Neuron (in vitro differentiated cells): ENCODE measurements around the gene OR5H15.
"Not testable (repeated sequence)": the region's sequence is repeated elsewhere in the genome, so short reads cannot be mapped to it uniquely, and the experiment has no call there.

Source experiments
- H2AFZ ChIP-seq: one replicate; pipeline ENCODE4 v1.6.1; 2013; ENCODE audit warnings: low read depth, mild to moderate bottlenecking, inconsistent platforms, low read length, moderate library complexity
- H3K27me3 ChIP-seq: one replicate; pipeline ENCODE4 v1.6.1; 2013; ENCODE audit warnings: low read length; ENCODE audit not compliant: insufficient read depth
- H3K36me3 ChIP-seq: one replicate; pipeline ENCODE4 v1.6.1; 2013; ENCODE audit warnings: low read length; ENCODE audit not compliant: insufficient read depth
- H3K4me1 ChIP-seq: one replicate; pipeline ENCODE4 v1.6.1; 2013; ENCODE audit warnings: low read length; ENCODE audit not compliant: insufficient read depth
- H3K4me3 ChIP-seq: 2 replicates; pipeline ENCODE4 v1.5.1; 2013; ENCODE audit warnings: mild to moderate bottlenecking, low read length, moderate library complexity
- H3K9me3 ChIP-seq: one replicate; pipeline ENCODE4 v1.6.1; 2013; ENCODE audit warnings: low read length

Gene OR5H15

DNA sequence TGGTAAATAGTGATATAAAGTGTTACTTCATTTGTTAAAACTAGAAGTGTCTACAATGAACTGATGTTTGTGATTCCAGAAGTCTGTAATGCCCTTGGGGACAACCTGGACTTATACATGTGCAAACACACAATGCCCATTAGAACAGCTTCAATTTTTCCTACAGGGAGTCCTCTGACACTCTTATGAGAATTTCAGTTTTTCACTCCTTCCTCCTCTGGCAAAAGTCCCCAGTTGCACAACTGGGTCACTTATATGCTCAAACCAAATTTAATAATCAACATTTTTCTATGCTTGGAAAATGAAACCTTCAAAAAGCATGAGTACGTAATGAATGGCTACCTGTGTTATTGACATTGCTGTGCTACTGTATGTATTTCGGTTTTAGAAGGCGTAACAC is at the start of gene OR5H15:
Gene OR5H15, plus strand, starts transcription at position 301 of the 400 bp plus-strand sequence. CDS start 2,004 bp downstream, outside the sequence.
- no peaks in the 10 kb centered on the region for H3K36me3 ChIP-seq
- no peaks in the 10 kb centered on the region for H3K27me3 ChIP-seq
- H2AFZ ChIP-seq, result no peak within 1 kb of the TSS
- H3K4me3 ChIP-seq, result no peak within 1 kb of the TSS
- no peaks in the 10 kb centered on the region for H3K4me1 ChIP-seq
- no peaks in the 10 kb centered on the region for H3K9me3 ChIP-seq

DNA sequence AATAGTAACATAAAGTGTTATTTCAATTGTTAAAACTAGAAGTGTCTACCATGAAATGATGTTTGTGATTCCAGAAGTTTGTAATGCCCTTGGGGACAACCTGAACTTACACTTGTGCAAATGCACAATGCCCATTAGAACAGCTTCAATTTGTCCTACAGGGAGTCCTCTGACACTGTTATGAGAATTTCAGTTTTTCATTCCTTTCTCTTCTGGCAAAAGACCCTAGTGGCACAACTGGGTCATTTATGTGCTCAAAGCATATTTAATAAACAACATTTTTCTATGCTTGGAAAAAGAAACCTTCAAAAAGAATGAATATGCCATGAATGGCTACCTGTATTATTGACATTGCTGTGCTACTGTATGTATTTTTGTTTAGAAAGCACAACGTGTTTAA is 36.1 kb upstream of the OR5H15 start, which contains the start of gene OR5H1:
Gene OR5H1, plus strand, starts transcription at position 301 of the 400 bp plus-strand sequence. CDS start 1,977 bp downstream, outside the sequence.
- H3K36me3 ChIP-seq, result no peaks in the 10 kb centered on the region
- H2AFZ ChIP-seq, result no peak within 1 kb of the TSS

DNA sequence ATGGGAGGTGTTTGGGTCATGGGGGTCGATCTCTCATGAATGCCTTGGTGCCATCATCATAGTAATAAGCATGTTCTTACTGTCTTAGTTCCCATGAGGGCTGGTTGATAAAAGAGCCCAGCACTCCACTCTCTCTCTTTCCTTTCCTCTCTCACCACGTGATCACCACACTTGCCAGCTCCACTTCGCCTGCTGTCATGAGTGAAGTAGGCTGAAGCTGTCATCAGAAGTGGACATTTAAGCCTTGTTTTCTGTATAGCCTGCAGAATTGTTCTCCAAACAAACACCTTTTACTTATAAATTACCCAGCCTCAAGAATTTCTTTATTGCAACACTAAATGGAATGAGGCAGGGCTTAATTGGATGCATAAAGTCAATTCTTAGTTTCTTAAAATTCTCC is 29.9 kb upstream of the OR5H15 start:
- Histone ChIP-seq H3K4me1 (no peaks in the 10 kb centered on the region), H3K36me3 (no peaks in the 10 kb centered on the region), H2AFZ (no peak overlapping the region), H3K27me3 (no peaks in the 10 kb centered on the region), H3K9me3 (no peaks in the 10 kb centered on the region), H3K4me3 (no peak overlapping the region)

More for the DNA sequence above, 36.1 kb upstream of the OR5H15 start, which contains the start of gene OR5H1:
- Histone ChIP-seq H3K4me3 (no peak within 1 kb of the TSS), H3K4me1 (no peaks in the 10 kb centered on the region), H3K27me3 (no peaks in the 10 kb centered on the region), H3K9me3 (no peaks in the 10 kb centered on the region)

DNA sequence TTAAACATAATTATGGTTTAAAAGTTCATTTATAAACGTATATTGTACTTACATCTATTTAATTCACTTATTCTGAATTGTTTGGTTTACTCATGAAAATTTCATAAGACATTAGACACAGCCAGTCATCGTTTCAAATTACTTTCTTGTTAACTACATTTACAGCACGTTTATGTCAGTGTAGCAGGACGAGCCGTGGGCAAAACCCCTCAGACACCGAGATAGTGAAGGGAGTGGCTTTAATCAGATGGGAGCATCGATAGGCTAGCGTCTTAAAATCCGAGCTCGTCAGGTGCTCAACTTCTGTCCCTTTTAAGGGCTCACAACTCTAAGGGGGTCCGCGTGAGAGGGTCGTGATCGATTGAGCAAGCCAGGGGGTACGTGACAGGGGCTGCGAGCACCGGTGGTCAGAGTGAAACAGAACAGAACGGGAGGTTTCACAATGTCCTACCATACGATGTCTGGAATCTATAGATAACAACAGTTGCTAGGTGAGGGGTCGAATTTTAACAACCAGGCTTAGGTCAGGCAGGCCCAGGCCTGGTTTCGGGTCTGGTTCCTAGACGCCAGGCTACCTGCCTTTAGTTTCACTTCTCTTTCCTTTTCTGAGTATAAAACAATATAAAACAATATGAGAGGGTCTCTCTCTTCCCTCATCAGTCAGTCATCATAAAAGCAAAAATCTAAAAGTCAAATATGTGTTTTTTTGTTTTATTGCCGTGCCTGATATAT is 28.5 kb upstream of the OR5H15 start:
- not testable (repeated sequence) for H3K27me3 ChIP-seq, H3K4me1 ChIP-seq

DNA sequence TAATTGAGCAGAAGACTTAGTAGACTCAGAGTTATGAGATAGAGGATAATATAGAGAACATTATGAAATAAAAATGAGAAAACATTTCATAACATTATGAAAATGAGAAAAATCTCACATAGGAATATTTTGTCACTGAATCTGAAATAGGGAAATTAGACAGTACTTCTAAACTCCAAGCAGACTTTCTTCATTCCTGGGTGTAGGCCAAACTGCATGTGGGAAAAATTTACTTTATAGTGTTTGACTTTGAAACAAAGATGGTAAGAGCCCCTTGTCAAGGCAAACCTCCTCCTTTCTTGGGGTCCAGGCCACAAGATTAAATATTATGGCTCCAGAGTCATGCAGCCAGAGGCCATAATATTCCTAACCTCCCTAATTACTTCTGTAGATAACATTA is 26.0 kb upstream of the OR5H15 start:
- H3K9me3 ChIP-seq, result no peaks in the 10 kb centered on the region
- H2AFZ ChIP-seq, result no peak overlapping the region
- no peak overlapping the region for H3K4me3 ChIP-seq
- no peaks in the 10 kb centered on the region for H3K27me3 ChIP-seq
- H3K36me3 ChIP-seq, result no peaks in the 10 kb centered on the region
- H3K4me1 ChIP-seq, result no peaks in the 10 kb centered on the region

More for the DNA sequence above, 28.5 kb upstream of the OR5H15 start:
- H3K4me3 ChIP-seq, H3K36me3 ChIP-seq, H3K9me3 ChIP-seq, H2AFZ ChIP-seq: not testable (repeated sequence)

DNA sequence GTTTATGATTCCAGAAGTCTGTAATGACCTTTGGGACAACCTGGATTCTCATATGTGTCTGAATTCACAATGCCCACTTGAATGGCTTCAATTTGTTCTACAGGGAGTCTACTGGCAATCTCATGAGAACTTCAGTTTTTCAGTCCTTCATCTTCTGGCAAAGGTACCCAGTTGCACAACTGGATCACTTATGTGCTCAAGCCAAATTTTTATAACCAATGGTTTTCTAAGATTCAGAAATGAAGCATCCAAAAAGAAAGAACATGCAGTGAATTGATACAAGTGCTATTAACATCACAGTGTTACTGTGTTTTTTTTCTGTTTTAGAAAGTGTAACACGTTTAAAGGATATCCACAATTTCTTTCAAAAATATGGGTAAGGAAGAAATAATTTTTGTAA is 19.3 kb upstream of the OR5H15 start, which contains the start of gene OR5H14:
Gene OR5H14, plus strand, starts transcription at position 301 of the 400 bp plus-strand sequence. CDS start 1,907 bp downstream, outside the sequence.
- no peaks in the 10 kb centered on the region for H3K36me3 ChIP-seq
- no peaks in the 10 kb centered on the region for H3K9me3 ChIP-seq
- H3K27me3 ChIP-seq, result no peaks in the 10 kb centered on the region
- H3K4me3 ChIP-seq, result no peak within 1 kb of the TSS
- H2AFZ ChIP-seq, result no peak within 1 kb of the TSS
- no peaks in the 10 kb centered on the region for H3K4me1 ChIP-seq

DNA sequence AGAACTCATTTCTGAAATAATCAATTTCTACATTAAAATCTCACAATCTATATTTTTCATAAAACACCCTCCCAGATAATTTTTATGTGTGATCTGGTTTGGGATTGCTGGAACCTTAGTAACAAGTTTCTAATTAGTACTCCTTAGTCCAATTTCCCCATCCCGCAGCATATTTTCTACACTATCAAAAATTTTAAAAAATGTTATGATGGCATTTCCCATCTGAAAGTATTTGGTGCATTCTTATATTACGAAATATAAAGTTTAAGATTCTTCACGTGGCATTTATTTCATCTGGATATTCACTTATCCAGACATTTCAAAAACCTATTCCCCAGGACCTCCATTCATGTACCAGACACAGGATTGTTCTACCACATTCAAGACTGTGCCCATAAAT is 17.7 kb upstream of the OR5H15 start:
- Histone ChIP-seq H2AFZ (no peak overlapping the region), H3K9me3 (no peaks in the 10 kb centered on the region)

DNA sequence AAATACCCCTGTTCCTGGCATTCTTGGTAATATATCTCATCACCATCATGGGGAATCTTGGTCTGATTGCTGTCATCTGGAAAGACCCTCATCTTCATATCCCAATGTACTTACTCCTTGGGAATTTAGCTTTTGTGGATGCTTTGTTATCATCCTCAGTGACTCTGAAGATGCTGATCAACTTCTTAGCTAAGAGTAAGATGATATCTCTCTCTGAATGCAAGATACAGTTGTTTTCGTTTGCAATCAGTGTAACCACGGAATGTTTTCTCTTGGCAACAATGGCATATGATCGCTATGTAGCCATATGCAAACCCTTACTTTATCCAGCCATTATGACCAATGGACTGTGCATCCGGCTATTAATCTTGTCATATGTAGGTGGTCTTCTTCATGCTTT is 17.0 kb upstream of the OR5H15 start:
- not testable (repeated sequence) for H3K4me1 ChIP-seq, H3K36me3 ChIP-seq, H3K4me3 ChIP-seq, H2AFZ ChIP-seq, H3K9me3 ChIP-seq, H3K27me3 ChIP-seq

More for the DNA sequence above, 17.7 kb upstream of the OR5H15 start:
- Histone ChIP-seq H3K4me1 (no peaks in the 10 kb centered on the region), H3K27me3 (no peaks in the 10 kb centered on the region), H3K36me3 (no peaks in the 10 kb centered on the region), H3K4me3 (no peak overlapping the region)

DNA sequence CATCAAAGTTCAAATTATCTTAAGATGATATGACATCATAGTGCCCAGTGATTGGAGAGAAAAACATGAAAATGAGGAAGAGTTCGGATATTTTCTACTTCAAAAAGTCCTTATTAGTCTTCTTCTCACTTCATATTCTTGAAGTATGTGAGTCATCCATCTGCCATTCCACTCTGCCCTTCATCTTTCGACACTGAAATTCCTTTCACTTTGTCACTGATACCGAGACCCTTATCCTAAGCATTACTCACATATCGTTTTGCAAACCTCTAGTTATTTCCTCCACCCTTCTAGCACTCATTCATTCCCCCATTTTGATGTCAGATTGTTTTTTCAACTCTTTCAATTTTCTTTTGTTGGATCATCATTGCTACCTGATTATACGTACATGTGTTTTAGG is 15.3 kb upstream of the OR5H15 start:
- no peaks in the 10 kb centered on the region for H3K27me3 ChIP-seq
- H2AFZ ChIP-seq, result no peak overlapping the region
- H3K4me3 ChIP-seq, result no peak overlapping the region
- H3K9me3 ChIP-seq, result no peaks in the 10 kb centered on the region
- H3K4me1 ChIP-seq, result no peaks in the 10 kb centered on the region
- H3K36me3 ChIP-seq, result no peaks in the 10 kb centered on the region

DNA sequence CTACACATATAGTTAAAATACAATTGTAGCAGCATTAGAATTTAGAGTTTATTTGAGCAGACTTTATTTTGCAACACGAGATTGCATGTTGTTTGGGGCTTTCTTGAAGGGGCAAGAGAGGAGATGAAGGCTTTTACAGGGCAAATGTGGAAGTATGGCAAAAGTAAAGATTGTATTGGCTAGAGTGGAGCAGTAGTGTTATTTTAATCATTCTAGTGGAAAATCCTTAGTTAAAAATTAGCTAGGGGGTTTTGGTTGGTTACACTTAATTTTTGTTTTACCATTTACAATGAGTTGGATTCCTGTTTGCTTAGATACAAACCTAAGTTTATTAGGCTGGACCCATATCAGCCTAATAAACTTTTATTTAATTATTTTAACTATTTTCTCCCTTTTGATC is 4.6 kb downstream of the OR5H15 start:
- Histone ChIP-seq H2AFZ (no peak overlapping the region), H3K4me3 (no peak overlapping the region), H3K4me1 (no peaks in the 10 kb centered on the region), H3K9me3 (no peaks in the 10 kb centered on the region), H3K36me3 (no peaks in the 10 kb centered on the region), H3K27me3 (no peaks in the 10 kb centered on the region)

DNA sequence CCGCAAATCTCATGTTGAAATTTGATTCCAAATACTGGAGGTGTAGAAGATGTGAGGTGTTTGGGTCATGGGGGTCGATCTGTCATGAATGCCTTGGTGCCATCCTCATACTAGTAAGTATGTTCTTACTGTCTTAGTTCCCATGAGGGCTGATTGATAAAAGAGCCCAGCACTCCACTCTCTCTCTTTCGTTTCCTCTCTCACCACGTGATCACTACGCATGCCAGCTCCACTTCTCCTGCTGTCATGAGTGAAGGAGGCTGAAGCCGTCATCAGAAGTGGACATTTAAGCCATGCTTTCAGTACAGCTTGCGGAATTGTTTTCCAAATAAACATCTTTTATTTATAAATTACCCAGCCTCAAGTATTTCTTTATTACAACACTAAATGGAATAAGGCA is 6.1 kb downstream of the OR5H15 start:
- H3K9me3 ChIP-seq, result no peaks in the 10 kb centered on the region
- no peak overlapping the region for H2AFZ ChIP-seq
- no peaks in the 10 kb centered on the region for H3K36me3 ChIP-seq
- H3K4me1 ChIP-seq, result no peaks in the 10 kb centered on the region
- no peaks in the 10 kb centered on the region for H3K27me3 ChIP-seq
- no peak overlapping the region for H3K4me3 ChIP-seq

DNA sequence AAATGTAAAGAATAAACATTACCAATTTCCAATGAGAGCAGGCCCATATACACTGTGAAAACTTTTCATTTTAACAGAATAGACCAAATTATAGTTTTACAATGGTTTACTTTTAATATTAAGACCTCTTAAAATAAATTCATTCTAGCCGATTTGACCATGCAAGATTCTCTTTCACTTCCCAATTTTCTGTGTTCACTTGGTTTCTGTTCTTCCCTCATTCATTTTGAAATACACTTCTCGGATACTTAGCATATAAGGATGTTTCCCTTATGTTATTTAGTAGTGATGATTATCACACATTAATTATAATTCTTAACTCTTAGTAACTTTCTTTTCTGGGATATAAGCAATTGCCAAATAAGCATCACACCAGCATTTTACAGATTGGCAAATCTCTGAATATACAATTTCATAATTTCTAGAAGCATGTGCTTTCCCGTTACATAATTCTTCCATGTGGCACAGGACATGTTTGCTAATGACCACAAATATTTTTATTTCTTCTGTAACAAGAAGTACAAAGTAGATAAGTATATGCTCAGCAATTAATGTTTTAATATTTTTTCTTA is 13.9 kb downstream of the OR5H15 start:
- Histone ChIP-seq H3K36me3 (no peaks in the 10 kb centered on the region), H3K9me3 (no peaks in the 10 kb centered on the region), H3K27me3 (no peaks in the 10 kb centered on the region), H3K4me1 (no peaks in the 10 kb centered on the region), H2AFZ (no peak overlapping the region), H3K4me3 (no peak overlapping the region)

DNA sequence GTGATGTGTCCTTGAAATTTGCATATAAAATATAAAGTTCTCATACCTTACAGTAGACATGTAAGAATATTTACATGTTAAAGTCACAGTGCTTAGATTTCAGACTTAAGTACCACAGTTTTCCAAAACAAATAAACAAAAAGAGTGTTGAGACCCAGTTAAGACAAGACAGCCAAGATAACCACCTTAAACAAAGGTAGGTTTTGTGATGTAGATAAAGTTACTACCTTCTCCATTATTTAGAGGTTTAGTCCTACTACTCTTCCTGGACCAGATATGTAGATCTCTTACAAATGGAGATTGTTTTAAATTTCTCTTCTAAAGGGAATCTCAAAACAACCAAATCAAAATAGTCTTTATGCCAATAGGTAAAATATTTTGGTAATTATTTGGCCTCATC is 15.7 kb downstream of the OR5H15 start:
- Histone ChIP-seq H3K27me3 (no peaks in the 10 kb centered on the region), H3K36me3 (no peaks in the 10 kb centered on the region), H3K9me3 (no peaks in the 10 kb centered on the region), H3K4me3 (no peak overlapping the region), H3K4me1 (no peaks in the 10 kb centered on the region), H2AFZ (no peak overlapping the region)
